Activated CD8-positive, alpha-beta memory T cell treated with anti-CD3 and anti-CD28 coated beads for 1 hour (primary cell): Measurements from ENCODE around the gene HSF5.

Source experiments
- DNase-seq, 2 donors: peaks; one replicate each; pipeline ENCODE4 v3.0.0-alpha.2; 2020; ENCODE audit warnings: low read depth in 1 of 2; ENCODE audit errors: extremely low read depth in 1 of 2

Gene HSF5

GRCh38 chr17:58388302-58389190 lies 99.7 kb downstream of the HSF5 start:
- DNase-seq: no peak

DNA sequence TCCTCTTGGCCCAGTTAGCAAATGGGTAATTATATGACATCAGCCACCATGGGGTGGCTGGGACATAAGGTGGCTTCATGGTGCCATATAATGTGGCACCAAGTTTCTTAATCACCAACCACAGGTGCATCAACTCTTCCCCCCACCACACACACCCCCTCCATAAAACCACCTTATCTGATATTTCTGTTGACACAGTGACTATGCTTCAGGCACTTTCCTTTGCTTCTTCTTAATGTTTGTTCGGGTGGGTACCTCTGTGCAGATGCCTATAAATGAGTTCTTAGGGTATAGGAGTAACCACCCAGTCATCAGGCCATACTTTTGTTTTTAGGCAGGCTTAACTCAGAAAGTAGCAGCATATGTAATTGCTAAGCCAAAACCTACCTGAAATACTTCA lies 100.4 kb downstream of the HSF5 start:
- no peak for DNase-seq

GRCh38 chr17:58386708-58387107 lies 101.5 kb downstream of the HSF5 start:
- no peak for DNase-seq

GRCh38 chr17:58385359-58385899 lies 102.8 kb downstream of the HSF5 start:
- no peak for DNase-seq

DNA sequence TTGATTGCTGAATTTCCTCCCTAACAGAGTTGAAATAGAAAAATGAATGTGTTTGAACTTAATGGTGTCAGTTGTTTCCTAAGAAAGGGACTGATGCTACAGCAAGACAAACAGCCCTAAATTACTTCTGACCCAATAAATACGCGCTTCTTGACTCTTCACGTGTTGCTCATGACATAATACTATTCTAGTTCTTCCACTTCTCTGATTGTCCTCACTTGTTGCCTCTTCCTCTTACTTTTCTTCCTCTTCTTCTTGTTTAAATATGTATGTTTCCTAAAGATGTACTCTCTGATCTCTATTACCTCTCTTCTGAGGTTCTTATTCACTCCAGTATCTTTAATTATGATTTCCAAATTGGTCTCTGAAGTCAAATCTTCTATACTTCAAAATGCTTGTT lies 103.3 kb downstream of the HSF5 start:
- no peak for DNase-seq

GRCh38 chr17:58383892-58384462 lies 104.2 kb downstream of the HSF5 start:
- DNase-seq: no peak

DNA sequence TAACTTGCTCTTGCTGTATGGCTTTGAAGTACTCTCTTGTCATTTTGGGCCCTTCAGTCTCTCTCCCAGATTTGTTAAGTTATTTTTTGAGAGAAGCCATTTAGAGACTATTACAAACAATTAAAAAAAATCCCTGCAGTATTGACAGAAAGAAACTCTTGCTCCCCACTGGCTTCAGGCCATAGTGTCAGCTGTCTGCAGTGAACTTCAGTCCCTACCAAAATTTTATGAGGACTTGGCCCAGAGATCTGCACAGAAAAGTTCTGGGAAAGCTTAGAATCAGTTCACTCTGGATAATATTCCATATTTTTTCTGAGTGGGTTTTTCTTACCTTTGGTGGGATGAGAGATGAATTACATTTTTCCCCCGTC lies 105.4 kb downstream of the HSF5 start:
- DNase-seq: no peak

DNA sequence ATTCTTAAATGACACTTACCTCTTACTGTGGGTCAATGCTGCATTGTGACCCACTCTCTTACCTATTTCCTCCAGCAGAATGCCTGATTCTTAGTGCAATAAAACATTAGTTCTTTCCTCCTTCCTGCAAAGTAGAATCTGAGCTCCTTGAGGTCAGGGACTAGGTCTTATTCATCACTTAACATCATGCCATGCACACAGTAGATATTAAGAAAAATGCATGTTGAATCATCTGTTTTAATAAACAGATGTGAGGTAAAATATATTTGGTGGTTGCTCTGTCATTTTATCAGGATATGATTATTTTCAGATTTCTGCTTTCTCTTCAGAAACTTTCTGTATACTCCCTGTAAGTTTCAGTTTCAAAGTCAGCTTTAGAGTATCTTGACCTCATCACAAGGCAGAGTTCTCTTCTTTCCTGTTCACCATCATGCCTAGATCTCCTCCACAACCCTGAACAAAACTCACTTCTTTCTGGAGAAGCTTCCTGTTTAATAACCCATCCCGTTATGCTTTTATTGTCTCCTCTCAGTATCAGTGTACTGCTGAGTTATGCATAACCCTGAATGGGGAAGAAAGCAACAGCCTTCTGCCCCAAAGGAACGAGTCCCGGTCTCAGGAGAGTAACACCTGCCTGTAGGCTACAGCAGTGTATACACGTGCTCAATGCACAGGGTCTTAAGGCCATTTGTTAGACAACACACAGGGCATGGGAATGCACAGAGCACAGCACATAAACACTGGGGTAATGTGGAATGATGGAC lies 105.9 kb downstream of the HSF5 start:
- DNase-seq: no peak

GRCh38 chr17:58381124-58382035 lies 106.8 kb downstream of the HSF5 start:
- no peak for DNase-seq

DNA sequence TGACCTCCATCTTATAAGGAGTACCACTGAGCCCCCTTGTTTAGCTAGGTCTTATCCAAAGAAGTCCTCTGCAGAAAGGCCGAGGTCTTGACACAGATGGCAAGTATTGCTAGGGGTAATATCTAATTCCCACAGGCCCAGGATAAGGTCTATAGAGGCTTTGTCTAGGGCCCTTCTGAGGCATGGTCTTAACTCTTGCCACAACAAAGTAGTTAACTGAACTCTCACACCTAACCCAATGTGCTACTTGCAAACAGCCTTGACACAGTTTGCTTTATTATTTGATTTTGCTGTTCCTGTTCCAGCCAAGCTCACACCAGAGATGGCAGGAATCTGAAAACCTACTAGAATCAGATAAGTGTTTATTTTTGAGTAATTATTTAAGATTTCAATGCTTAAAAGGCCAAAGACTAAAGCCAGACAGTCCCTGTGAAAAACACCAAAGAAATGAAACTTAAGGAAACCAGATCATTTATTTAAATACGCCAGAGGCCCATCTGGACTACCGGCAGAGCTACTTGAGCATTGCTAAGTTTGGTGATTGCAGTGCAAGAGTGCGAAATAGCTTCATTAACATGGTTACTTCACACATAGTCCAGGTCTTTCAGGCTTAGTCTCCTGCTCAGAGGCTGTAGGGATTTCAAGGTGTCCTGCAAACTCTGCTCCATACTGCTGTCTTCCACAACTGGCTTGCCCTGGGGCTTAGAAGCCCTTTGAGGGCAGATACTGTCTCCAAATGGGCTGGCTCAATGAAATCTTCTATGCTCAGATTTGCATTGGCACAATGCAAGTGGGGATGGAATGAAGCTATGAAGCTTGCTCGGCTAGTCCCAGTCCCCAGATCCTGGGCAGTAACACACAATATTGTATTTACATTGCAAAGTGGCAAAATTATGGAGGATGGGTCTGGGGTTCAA lies 107.7 kb downstream of the HSF5 start:
- DNase-seq: no peak

GRCh38 chr17:58379511-58379824 lies 108.7 kb downstream of the HSF5 start:
- DNase-seq: no peak

DNA sequence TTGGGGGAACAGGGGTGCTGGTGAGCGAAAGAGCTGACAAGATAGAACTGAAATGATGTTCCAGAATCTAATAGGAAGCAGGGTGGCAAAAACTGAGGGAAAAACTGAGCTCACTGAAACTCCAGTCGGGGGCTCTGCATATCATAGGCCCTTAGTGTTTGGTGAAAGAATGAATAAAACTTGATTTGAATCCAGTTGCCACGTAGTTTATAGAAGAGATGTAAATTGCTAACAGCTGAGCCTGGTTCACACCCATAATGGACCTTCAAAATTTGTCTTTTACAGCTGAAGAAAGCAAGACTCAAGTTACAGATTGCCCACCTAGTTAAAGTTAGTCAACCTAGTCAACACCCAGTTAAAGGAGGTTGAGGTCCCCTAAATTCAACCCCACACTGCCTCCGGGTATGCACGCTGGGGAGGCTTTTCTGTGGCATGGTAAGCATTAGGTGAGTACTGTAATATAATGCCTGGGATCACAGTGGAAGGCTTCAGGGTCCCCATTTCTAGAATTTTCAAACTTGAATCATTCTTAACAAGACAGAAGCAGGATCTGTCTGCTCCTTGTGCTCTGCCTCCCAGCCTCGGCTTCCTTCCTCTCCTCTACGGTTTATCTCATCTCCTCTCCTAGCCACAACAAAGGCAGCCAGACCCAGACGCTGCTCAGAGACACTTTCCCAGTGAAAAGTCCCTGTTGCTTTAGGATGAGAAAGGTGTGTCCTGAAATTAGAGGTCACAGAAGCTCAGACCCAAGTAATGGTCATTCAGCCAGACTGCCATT lies 109.3 kb downstream of the HSF5 start:
- no peak for DNase-seq

DNA sequence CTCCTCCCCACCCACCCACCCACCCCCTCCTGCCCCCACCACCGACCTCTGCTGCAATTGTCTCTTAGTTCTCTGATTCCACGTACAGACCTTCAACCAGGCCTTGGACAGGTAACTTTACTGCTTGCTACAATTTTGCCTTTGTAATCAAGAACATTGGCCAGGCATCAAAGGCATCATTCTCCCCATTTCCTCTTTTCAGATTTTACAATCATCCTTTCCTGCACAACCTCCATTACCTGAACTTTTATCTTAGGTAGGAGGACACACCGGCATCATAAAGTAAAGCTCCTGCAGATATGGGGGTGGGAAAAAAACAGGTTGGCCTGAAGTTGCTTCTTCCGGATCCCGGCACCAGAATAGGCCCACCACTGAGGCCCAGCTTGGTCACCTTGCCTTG lies 110.5 kb downstream of the HSF5 start:
- DNase-seq: no peak

DNA sequence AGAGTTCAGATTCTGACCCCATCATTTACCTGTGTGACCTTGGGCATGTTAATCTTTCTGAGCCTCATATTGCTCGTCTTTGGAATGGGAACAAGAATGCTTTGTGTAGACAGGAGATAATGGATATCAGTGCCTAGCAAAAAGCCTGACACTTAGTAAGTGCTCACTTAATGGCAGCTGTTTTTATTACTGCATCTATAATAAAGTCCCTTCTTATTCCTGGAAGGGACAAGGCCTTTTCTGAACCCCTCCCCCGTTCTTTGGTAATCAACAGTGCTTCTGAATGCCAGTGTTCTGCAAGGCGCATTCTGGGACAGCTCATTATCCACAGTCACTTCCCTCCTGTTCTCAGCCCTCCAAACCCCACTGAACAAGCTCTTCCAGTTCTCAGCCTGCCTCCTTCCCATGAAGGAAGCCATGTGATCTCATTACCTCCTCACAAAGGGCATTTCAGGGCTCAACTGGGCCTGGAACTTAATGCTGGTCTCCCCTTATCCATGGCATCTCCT lies 111.1 kb downstream of the HSF5 start:
- DNase-seq: no peak

GRCh38 chr17:58376472-58377000 lies 111.7 kb downstream of the HSF5 start:
- no peak for DNase-seq

DNA sequence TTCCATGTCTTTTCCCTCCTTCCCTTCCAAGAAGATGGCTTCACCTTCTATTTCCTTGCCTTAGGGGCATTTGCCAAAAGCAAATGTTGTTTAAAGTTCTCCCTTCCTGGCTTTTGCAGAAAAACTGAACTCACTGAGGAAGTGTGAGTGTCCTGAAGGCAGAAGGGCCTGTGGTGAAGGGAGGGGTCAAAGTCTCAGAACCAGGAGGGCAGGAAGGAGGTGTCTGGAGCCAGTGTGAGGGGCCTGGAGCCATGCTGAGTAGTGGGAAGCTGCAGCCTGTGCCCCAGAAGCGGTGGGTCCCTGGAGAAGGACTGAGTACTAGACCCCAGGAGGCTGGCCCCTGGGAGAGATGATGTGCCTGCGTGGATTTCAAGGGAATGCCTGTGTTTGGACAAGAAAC lies 112.4 kb downstream of the HSF5 start:
- DNase-seq: no peak

DNA sequence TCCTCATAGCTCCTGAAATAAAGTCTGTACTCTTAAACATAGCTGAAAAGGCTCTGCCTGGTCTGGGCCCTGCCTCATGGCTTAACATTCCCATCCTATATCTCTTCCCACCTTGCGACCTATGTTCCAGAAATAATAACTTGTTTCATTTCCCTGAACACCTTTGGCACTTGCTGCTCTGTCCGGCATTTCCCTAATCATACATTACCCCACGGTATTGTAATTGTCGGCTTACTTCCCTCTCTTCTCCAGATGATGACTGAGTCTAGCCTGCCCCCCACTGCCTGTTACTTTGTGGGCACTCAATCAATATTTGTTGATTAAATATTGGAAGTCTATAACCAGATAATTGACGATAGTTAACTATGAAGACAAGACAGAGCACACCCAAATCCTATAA lies 113.0 kb downstream of the HSF5 start:
- DNase-seq: no peak

DNA sequence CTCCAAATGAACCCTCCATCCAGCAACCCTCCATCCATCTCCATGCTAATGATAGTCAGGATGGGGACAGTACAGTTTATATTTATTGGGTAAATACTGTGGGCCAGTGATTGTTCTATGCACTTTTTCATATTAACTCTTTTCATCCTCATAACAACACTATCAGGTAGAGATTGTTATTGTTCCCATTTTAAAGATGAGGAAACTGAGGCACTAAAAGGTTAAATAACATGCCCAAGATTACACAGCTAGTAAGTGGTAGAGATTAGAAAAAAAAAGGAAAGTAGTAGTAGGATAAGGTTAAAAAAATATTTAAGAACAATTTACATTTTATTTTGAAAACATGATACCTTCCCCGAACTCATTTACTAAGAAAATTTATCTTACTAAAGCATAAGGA lies 114.3 kb downstream of the HSF5 start:
- DNase-seq: no peak
